ENCODE data around the gene PLSCR1.

DNA sequence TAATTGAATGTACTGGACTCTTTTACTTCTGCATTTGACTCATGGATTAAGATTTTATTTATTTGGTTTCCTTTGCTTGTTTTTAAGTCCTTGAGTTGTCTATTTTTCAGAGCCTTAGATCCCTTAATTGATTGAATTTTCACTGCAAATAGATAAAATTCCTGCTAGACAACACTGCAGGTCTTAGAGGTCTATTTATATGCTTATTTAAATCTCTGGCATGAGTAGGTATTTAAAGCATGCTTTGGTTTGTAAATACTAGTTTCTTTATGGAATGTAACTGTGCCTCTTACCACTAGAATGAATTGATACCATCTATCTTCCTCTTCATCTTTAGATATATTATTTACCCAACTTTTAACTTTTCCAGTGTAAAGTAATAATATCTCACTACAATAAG lies 40.7 kb upstream of the PLSCR1 start:
- TF ChIP-seq, protein P1, sequence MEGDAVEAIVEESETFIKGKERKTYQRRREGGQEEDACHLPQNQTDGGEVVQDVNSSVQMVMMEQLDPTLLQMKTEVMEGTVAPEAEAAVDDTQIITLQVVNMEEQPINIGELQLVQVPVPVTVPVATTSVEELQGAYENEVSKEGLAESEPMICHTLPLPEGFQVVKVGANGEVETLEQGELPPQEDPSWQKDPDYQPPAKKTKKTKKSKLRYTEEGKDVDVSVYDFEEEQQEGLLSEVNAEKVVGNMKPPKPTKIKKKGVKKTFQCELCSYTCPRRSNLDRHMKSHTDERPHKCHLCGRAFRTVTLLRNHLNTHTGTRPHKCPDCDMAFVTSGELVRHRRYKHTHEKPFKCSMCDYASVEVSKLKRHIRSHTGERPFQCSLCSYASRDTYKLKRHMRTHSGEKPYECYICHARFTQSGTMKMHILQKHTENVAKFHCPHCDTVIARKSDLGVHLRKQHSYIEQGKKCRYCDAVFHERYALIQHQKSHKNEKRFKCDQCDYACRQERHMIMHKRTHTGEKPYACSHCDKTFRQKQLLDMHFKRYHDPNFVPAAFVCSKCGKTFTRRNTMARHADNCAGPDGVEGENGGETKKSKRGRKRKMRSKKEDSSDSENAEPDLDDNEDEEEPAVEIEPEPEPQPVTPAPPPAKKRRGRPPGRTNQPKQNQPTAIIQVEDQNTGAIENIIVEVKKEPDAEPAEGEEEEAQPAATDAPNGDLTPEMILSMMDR (IDR thresholded peaks at IDR 0.05; ENCODE audit: low read depth, low read length, poor library complexity, severe bottlenecking): no peak
- no peak for TF ChIP-seq EZH2phosphoT487 (IDR thresholded peaks at IDR 0.05; ENCODE audit: borderline replicate concordance, low read length)
